NCI-H69 (cell line): ENCODE results near the gene VWA5A.
A peak's percentile ranks its signal among the peaks of the same experiment; 100 is the strongest.

ENCODE experiments used
- DNase-seq: peaks from one replicate; lab custom pipeline; 2025; lab: John Stamatoyannopoulos, UW

VWA5A gene

GRCh38 chr11:124170801-124171586 lies 55.7 kb downstream of the VWA5A start:
- DNase-seq: no peak

- peak; percentile 34 for DNase-seq
Measured at GRCh38 chr11:124172101-124172500, 56.9 kb downstream of the VWA5A start.

GRCh38 chr11:124172599-124172998 lies 57.3 kb downstream of the VWA5A start:
- no peak for DNase-seq

GRCh38 chr11:124174001-124174583 lies 58.8 kb downstream of the VWA5A start:
- DNase-seq: peak; percentile 79

GRCh38 chr11:124176925-124177715 lies 61.9 kb downstream of the VWA5A start:
- no peak for DNase-seq

GRCh38 chr11:124179310-124179709 lies 64.1 kb downstream of the VWA5A start:
- no peak for DNase-seq

GRCh38 chr11:124183068-124183467 lies 67.8 kb downstream of the VWA5A start, which contains the start of gene OR10D3:
TSS of gene OR10D3 (plus strand) at chr11:124183345. CDS start at chr11:124185270, 1,925 bp downstream.
- no peak for DNase-seq

- DNase-seq: no peak
Measured at GRCh38 chr11:124190298-124191139, 75.3 kb downstream of the VWA5A start.

- DNase-seq: no peak
Measured at GRCh38 chr11:124193221-124194010, 78.2 kb downstream of the VWA5A start.

- DNase-seq: peak; percentile 38
Measured at GRCh38 chr11:124194293-124195188, 79.3 kb downstream of the VWA5A start.

GRCh38 chr11:124195189-124195734 lies 80.0 kb downstream of the VWA5A start:
- peak; percentile 61 for DNase-seq
